HCT116 (cell line): ENCODE results near the gene AGTPBP1.

Source experiments
- EGR1 ChIP-seq: IDR thresholded peaks from 2 replicates; pipeline ENCODE4 v1.6.1; 2012; ENCODE audit warnings: low read depth
- EZH2 ChIP-seq: fragments of 200-600 bp; sonication (generic); IDR thresholded peaks from 2 replicates; pipeline ENCODE4 v1.6.1; 2017; ENCODE audit warnings: antibody characterized with exemption, mixed run types
- EZH2phosphoT487 ChIP-seq: fragments of 200-600 bp; IDR thresholded peaks from 2 replicates; pipeline ENCODE4 v1.6.1; 2018; ENCODE audit warnings: antibody characterized with exemption, borderline replicate concordance
- POLR2AphosphoS5 ChIP-seq: IDR thresholded peaks from 2 replicates; pipeline ENCODE4 v1.6.1; 2011; ENCODE audit warnings: mild to moderate bottlenecking, low read depth, low read length, moderate library complexity

- no peak for TF ChIP-seq POLR2AphosphoS5
- TF ChIP-seq EGR1 = no peak
- TF ChIP-seq EZH2 = no peak
- no peak for TF ChIP-seq EZH2phosphoT487
Measured at GRCh38 chr9:85536076-85536475, 205.7 kb downstream of the AGTPBP1 start.
